Prostate gland (tissue), 2 donors: Measurements from ENCODE around the gene PANX1.

Experiments
- CTCF ChIP-seq, 4 experiments: fragments of 200-600 bp in 2 of 4; fragments of 450-650 bp in 2 of 4; sonication (generic) in 2 of 4; IDR thresholded peaks; 1 replicate in 3 of 4; 2 replicates in 1 of 4; pipeline ENCODE4 v1.5.1; 2016 to 2019; ENCODE audit warnings: antibody characterized with exemption in 4 of 4, mild to moderate bottlenecking in 2 of 4, moderate library complexity in 2 of 4
- POLR2AphosphoS5 ChIP-seq: sonication (generic); formaldehyde crosslinking; IDR thresholded peaks from one replicate; pipeline ENCODE4 v1.6.1; 2017; ENCODE audit warnings: antibody characterized with exemption

DNA sequence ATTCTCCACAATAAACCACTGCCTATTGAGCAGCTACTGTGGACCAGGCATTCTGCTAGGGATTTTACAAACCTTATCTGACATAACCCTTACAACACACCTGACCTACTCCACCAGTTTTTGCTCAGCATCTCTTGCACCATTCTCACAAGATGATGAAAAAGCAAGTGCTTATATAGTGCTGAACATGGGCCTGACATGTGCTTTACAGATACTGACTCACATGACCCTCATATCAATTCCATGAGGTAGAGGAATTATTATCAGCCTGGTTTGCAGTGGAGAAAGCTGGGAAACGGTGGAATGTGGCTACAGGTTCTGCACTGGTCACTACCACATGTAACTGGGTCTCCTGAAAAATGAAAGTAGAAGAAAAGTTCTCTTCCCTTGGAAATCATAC is 37.5 kb upstream of the PANX1 start:
- TF ChIP-seq CTCF (IDR thresholded peaks at IDR 0.05) (no peak), POLR2AphosphoS5 (no peak)
